HepG2 (cell line): ENCODE results near the gene LRRC8C. TPM values are rescaled to one million over a fixed set of nuclear protein-coding genes. Genes with fewer than 3 reads are reported as not detected.
"Not testable (repeated sequence)": the region's sequence is repeated elsewhere in the genome, so short reads cannot be mapped to it uniquely, and the experiment has no call there.

Experiments used
- CHD4 ChIP-seq: fragments of 200-600 bp; sonication (generic); IDR thresholded peaks from 2 replicates; pipeline ENCODE4 v1.7.0; 2017; ENCODE audit warnings: mild to moderate bottlenecking, low read length, borderline replicate concordance
- CREB1 ChIP-seq, 2 experiments: fragments of 450-650 bp in 1 of 2; IDR thresholded peaks; 2 replicates each; pipeline ENCODE4 v1.6.1; 2016 to 2017; ENCODE audit warnings: control low read depth in 1 of 2, mild to moderate bottlenecking in 1 of 2, missing compliant biosample characterization in 1 of 2, missing genetic modification characterization in 1 of 2
- DMAP1 ChIP-seq: IDR thresholded peaks from 2 replicates; pipeline ENCODE4 v1.6.1; 2016
- ERF ChIP-seq: IDR thresholded peaks from 2 replicates; pipeline ENCODE4 v1.6.1; 2018; ENCODE audit warnings: missing biosample characterization, missing genetic modification reagents
- GABPA ChIP-seq, 2 experiments: IDR thresholded peaks; 2 replicates each; pipeline ENCODE4 v1.6.1; 2011 to 2016; ENCODE audit warnings: low read depth in 2 of 2, low read length in 1 of 2, missing biosample characterization in 1 of 2, missing genetic modification characterization in 1 of 2
- GATAD2A ChIP-seq: IDR thresholded peaks from 2 replicates; pipeline ENCODE4 v1.6.1; 2016
- HMG20A ChIP-seq: IDR thresholded peaks from 2 replicates; pipeline ENCODE4 v1.6.1; 2016; ENCODE audit warnings: borderline replicate concordance
- KAT8 ChIP-seq: IDR thresholded peaks from 2 replicates; pipeline ENCODE4 v1.6.1; 2016; ENCODE audit warnings: missing genetic modification reagents, missing compliant biosample characterization
- KLF16 ChIP-seq, 2 experiments: sonication (generic) in 1 of 2; formaldehyde crosslinking in 1 of 2; IDR thresholded peaks; 2 replicates each; pipeline versions ENCODE4 v1.6.1 to v1.8.0; 2016 to 2023; ENCODE audit warnings: missing genetic modification reagents in 2 of 2, missing compliant biosample characterization in 1 of 2
- LCORL ChIP-seq, 2 experiments: fragments of 450-650 bp in 1 of 2; sonication (generic) in 1 of 2; formaldehyde crosslinking in 1 of 2; IDR thresholded peaks; 2 replicates each; pipeline versions ENCODE4 v1.5.0 to v1.6.1; 2017 to 2020; ENCODE audit warnings: antibody characterized with exemption in 1 of 2, missing genetic modification reagents in 1 of 2
- MIXL1 ChIP-seq: IDR thresholded peaks from 2 replicates; pipeline ENCODE4 v1.6.1; 2016
- PITX1 ChIP-seq: sonication (generic); formaldehyde crosslinking; IDR thresholded peaks from 2 replicates; pipeline ENCODE4 v1.5.1; 2020; ENCODE audit warnings: mild to moderate bottlenecking, missing genetic modification reagents
- SOX13 ChIP-seq, 3 experiments: fragments of 450-650 bp in 1 of 3; sonication (generic) in 1 of 3; formaldehyde crosslinking in 1 of 3; IDR thresholded peaks in 2 of 3; conservative IDR thresholded peaks in 1 of 3; 2 replicates each; pipeline versions ENCODE4 v1.5.0 to v1.6.1; 2016 to 2020; ENCODE audit warnings: antibody characterized with exemption in 1 of 3, mild to moderate bottlenecking in 1 of 3, missing compliant biosample characterization in 1 of 3, missing genetic modification reagents in 1 of 3, moderate library complexity in 1 of 3
- YEATS4 ChIP-seq: sonication (generic); formaldehyde crosslinking; IDR thresholded peaks from 2 replicates; pipeline ENCODE4 v1.4.0; 2020; ENCODE audit warnings: missing genetic modification reagents, borderline replicate concordance
- ZNF792 ChIP-seq: IDR thresholded peaks from 2 replicates; pipeline ENCODE4 v1.6.1; 2016
- ZSCAN29 ChIP-seq: sonication (generic); formaldehyde crosslinking; conservative IDR thresholded peaks from 2 replicates; pipeline ENCODE4 v1.4.0; 2020; ENCODE audit warnings: mild to moderate bottlenecking, missing genetic modification reagents
- polyA plus RNA-seq, 8 experiments: library from polyadenylated mRNA; depleted of rRNA in 3 of 8; stranded (reverse) in 7 of 8; unstranded in 1 of 8; fragments of >200 nt; fragmentation: Illumina TruSeq in 4 of 8; extraction: Trizol in 4 of 8; gene quantifications; 2 replicates each; pipeline versions ENCODE4 v1.2.1 to v1.2.3, GENCODE V29; 2011 to 2016; ENCODE audit warnings: low read depth in 4 of 8, missing spikeins in 1 of 8, mixed read lengths in 1 of 8; ENCODE audit not compliant: insufficient read depth in 1 of 8
- total RNA-seq, 5 experiments: library from RNA; depleted of rRNA; stranded (reverse); fragments of >200 nt; fragmentation: Illumina TruSeq; extraction: Trizol; gene quantifications; 2 replicates each; pipeline ENCODE4 v1.2.3, GENCODE V29; 2016; ENCODE audit warnings: low read depth in 1 of 5
- TF ChIP-seq, protein P1 (sequence below): sonication (generic); formaldehyde crosslinking; conservative IDR thresholded peaks from 2 replicates; pipeline ENCODE4 v1.4.0; 2020; ENCODE audit warnings: missing genetic modification reagents
- TF ChIP-seq, protein P2 (sequence below), 2 experiments: sonication (generic) in 1 of 2; formaldehyde crosslinking in 1 of 2; IDR thresholded peaks; 2 replicates each; pipeline versions ENCODE4 v1.6.1 to v1.9.0; 2014 to 2022; ENCODE audit warnings: antibody characterized with exemption in 1 of 2, borderline replicate concordance in 1 of 2, inconsistent platforms in 1 of 2, low read depth in 1 of 2, missing genetic modification reagents in 1 of 2
- TF ChIP-seq, protein P3 (sequence below): IDR thresholded peaks from 2 replicates; pipeline ENCODE4 v1.6.1; 2016; ENCODE audit warnings: missing genetic modification reagents, missing compliant biosample characterization

LRRC8C gene
- total and polyA plus RNA-seq, 2 of the 13 experiments (the other 11 are each of a cell fraction or from before 2014, with no cell fraction given), result 0.22 to 0.32 TPM

DNA sequence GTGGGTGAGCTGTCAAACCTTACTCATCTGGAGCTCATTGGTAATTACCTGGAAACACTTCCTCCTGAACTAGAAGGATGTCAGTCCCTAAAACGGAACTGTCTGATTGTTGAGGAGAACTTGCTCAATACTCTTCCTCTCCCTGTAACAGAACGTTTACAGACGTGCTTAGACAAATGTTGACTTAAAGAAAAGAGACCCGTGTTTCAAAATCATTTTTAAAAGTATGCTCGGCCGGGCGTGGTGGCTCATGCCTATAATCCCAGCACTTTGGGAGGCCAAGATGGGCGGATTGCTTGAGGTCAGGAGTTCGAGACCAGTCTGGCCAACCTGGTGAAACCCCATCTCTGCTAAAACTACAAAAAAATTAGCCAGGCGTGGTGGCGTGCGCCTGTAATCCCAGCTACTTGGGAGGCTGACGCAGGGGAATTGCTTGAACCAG is 40.0 kb upstream of the LRRC8C start (continued):
- TF ChIP-seq HMG20A (CRISPR knock-in tag) (peak; percentile 88), CHD4 (peak; percentile 28; the same call in 1 of the 2 replicates), GABPA (CRISPR knock-in tag; IDR thresholded peaks at IDR 0.05; ENCODE audit: low read depth) (peak; percentile 64), CREB1 (CRISPR knock-in tag; IDR thresholded peaks at IDR 0.05) (peak; percentile 52; the same call in 1 of the 2 replicates), ZNF792 (CRISPR knock-in tag) (0 out of 2 replicates have a peak, but pooled peaks have one; percentile 29), KLF16 (CRISPR knock-in tag; IDR thresholded peaks at IDR 0.05) (peak in 1 of 2 experiments; percentile 64; a peak in 1 of 4 replicates), ZSCAN29 (0 out of 2 replicates have a peak, but pooled peaks have one; percentile 49), SOX13 (IDR thresholded peaks at IDR 0.05) (peak; percentile 58; the same call in 1 of the 2 replicates), SOX13 (CRISPR knock-in tag; conservative IDR thresholded peaks at IDR 0.05 in 1 of 2, IDR thresholded peaks at IDR 0.05 in 1 of 2) (peak in 1 of 2 experiments; percentile 86; a peak in 2 of 4 replicates), MIXL1 (CRISPR knock-in tag) (peak; percentile 62), LCORL (CRISPR knock-in tag; IDR thresholded peaks at IDR 0.05) (peak; percentile 71), KAT8 (peak; percentile 53; the same call in 1 of the 2 replicates), ERF (CRISPR knock-in tag) (0 out of 2 replicates have a peak, but pooled peaks have one; percentile 50), DMAP1 (CRISPR knock-in tag) (peak; percentile 42; the same call in 1 of the 2 replicates), YEATS4 (CRISPR knock-in tag) (0 out of 2 replicates have a peak, but pooled peaks have one; percentile 13), GATAD2A (peak; percentile 93), PITX1 (CRISPR knock-in tag) (peak; percentile 80)
- not testable (repeated sequence) for TF ChIP-seq GABPA (IDR thresholded peaks at IDR 0.05; ENCODE audit: low read depth, low read length); CREB1 (IDR thresholded peaks at IDR 0.05); LCORL (IDR thresholded peaks at IDR 0.05)
- TF ChIP-seq, protein P1, sequence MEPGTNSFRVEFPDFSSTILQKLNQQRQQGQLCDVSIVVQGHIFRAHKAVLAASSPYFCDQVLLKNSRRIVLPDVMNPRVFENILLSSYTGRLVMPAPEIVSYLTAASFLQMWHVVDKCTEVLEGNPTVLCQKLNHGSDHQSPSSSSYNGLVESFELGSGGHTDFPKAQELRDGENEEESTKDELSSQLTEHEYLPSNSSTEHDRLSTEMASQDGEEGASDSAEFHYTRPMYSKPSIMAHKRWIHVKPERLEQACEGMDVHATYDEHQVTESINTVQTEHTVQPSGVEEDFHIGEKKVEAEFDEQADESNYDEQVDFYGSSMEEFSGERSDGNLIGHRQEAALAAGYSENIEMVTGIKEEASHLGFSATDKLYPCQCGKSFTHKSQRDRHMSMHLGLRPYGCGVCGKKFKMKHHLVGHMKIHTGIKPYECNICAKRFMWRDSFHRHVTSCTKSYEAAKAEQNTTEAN (CRISPR knock-in tag), result 0 out of 2 replicates have a peak, but pooled peaks have one; percentile 37
- TF ChIP-seq, protein P2, sequence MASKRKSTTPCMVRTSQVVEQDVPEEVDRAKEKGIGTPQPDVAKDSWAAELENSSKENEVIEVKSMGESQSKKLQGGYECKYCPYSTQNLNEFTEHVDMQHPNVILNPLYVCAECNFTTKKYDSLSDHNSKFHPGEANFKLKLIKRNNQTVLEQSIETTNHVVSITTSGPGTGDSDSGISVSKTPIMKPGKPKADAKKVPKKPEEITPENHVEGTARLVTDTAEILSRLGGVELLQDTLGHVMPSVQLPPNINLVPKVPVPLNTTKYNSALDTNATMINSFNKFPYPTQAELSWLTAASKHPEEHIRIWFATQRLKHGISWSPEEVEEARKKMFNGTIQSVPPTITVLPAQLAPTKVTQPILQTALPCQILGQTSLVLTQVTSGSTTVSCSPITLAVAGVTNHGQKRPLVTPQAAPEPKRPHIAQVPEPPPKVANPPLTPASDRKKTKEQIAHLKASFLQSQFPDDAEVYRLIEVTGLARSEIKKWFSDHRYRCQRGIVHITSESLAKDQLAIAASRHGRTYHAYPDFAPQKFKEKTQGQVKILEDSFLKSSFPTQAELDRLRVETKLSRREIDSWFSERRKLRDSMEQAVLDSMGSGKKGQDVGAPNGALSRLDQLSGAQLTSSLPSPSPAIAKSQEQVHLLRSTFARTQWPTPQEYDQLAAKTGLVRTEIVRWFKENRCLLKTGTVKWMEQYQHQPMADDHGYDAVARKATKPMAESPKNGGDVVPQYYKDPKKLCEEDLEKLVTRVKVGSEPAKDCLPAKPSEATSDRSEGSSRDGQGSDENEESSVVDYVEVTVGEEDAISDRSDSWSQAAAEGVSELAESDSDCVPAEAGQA (IDR thresholded peaks at IDR 0.05; ENCODE audit: low read depth), result 0 out of 2 replicates have a peak, but pooled peaks have one; percentile 19
- TF ChIP-seq, protein P2 (CRISPR knock-in tag; IDR thresholded peaks at IDR 0.05; ENCODE audit: borderline replicate concordance), result not testable (repeated sequence)
- TF ChIP-seq, protein P3, sequence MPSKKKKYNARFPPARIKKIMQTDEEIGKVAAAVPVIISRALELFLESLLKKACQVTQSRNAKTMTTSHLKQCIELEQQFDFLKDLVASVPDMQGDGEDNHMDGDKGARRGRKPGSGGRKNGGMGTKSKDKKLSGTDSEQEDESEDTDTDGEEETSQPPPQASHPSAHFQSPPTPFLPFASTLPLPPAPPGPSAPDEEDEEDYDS (CRISPR knock-in tag), result peak; percentile 20; the same call in 1 of the 2 replicates
